Measurements from ENCODE around the gene LITAFD. TPM values are rescaled to one million over a fixed set of nuclear protein-coding genes. Genes with fewer than 3 reads are reported as not detected.

LITAFD gene
- total and polyA plus RNA-seq, 9 of the 15 experiments (the other 6 are each of a cell fraction or from before 2014, with no cell fraction given) = not detected

DNA sequence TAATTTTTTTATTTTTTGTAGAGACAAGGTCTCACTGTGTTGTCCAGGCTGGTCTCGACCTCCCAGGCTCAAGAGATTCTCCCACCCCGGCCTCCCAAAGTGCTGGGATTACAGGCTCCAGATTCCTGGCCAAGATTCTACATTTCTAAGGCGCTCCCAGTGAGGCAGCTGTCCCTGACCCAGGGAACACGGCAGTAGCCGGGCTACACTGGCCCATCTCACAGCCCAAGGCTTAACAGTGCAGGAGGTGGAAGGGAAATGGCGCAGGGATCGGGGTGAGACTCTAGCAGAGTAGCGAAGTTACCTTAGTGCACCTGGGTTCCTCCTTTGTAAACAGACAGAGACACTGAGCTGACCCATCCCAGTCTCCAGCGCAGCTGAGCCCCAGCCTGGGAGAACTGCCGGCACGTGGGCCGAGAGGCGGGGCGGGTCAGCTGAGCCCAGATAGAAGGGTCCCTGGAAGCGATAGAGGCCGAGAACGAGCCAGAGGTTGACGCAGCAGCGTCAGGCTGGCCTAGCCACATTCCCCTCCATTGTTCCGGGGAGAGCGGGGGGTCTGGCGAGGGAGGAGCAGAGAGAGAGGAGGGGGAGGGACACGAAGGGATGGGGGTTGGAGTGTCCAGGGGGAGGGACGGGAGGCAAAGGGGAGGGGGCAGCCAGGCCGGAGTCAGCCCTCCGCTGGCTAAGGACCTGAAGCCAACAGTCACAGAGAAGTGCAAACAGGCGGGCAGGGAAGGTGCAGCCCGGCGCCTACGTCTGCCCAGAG is 15.8 kb upstream of the LITAFD start (continued):
- TF ChIP-seq, protein P1, sequence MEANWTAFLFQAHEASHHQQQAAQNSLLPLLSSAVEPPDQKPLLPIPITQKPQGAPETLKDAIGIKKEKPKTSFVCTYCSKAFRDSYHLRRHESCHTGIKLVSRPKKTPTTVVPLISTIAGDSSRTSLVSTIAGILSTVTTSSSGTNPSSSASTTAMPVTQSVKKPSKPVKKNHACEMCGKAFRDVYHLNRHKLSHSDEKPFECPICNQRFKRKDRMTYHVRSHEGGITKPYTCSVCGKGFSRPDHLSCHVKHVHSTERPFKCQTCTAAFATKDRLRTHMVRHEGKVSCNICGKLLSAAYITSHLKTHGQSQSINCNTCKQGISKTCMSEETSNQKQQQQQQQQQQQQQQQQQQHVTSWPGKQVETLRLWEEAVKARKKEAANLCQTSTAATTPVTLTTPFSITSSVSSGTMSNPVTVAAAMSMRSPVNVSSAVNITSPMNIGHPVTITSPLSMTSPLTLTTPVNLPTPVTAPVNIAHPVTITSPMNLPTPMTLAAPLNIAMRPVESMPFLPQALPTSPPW (CRISPR knock-in tag; IDR thresholded peaks at IDR 0.05) = peak; percentile 43
- no peak for TF ChIP-seq SIX5 (IDR thresholded peaks at IDR 0.05; ENCODE audit: borderline replicate concordance in 1 of 2, insufficient read depth in 1 of 2, low read depth in 1 of 2, low read length in 2 of 2)
- TF ChIP-seq, protein P2, sequence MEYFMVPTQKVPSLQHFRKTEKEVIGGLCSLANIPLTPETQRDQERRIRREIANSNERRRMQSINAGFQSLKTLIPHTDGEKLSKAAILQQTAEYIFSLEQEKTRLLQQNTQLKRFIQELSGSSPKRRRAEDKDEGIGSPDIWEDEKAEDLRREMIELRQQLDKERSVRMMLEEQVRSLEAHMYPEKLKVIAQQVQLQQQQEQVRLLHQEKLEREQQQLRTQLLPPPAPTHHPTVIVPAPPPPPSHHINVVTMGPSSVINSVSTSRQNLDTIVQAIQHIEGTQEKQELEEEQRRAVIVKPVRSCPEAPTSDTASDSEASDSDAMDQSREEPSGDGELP (CRISPR knock-in tag; IDR thresholded peaks at IDR 0.05; ENCODE audit: borderline replicate concordance) = peak; percentile 90
- TF ChIP-seq RREB1 (CRISPR knock-in tag; IDR thresholded peaks at IDR 0.05) = no peak
- no peak for TF ChIP-seq RBM22 (IDR thresholded peaks at IDR 0.05; ENCODE audit: low read depth, low read length, poor library complexity, severe bottlenecking)
- TF ChIP-seq ID3 (CRISPR knock-in tag; IDR thresholded peaks at IDR 0.05) = no peak
- TF ChIP-seq ID3 (tag; IDR thresholded peaks at IDR 0.05) = no peak
- TF ChIP-seq ZNF23 (CRISPR knock-in tag; IDR thresholded peaks at IDR 0.05) = no peak
